ENCODE data around the gene CASZ1. TPM values are rescaled to one million over a fixed set of nuclear protein-coding genes. Genes with fewer than 3 reads are reported as not detected.

The CASZ1 gene
- total and polyA plus RNA-seq, 2 donors (not counting 3 experiments of a cell fraction or from before 2014, with no cell fraction given), result 1.5 to 5.2 TPM

- Histone ChIP-seq H3K9me1 (replicated peaks; ENCODE audit: control insufficient read depth, extremely low read depth, insufficient read depth, low read length) (no peaks in the 10 kb centered on the region), H3K79me2 (ENCODE audit: control insufficient read depth, insufficient read depth, low read length) (no peaks in the 10 kb centered on the region), H4K20me1 (replicated peaks; ENCODE audit: control insufficient read depth, extremely low read depth, insufficient read depth, low read length) (no peaks in the 10 kb centered on the region), H2AFZ (ENCODE audit: low read depth, low read length) (no peak overlapping the region), H3K27ac (ENCODE audit: insufficient read depth, low read depth, low read length) (no peak overlapping the region), H3K4me1 (ENCODE audit: control insufficient read depth, extremely low read depth, insufficient read depth, low read length) (no peaks in the 10 kb centered on the region), H3K27me3 (ENCODE audit: control insufficient read depth in 2 of 2, insufficient read depth in 2 of 2, low read length in 2 of 2) (no peaks in the 10 kb centered on the region), H3K4me2 (ENCODE audit: insufficient read depth, low read length) (no peak overlapping the region), H3K9ac (replicated peaks; ENCODE audit: extremely low read depth, insufficient read depth, low read length) (no peak overlapping the region), H3K9me3 (replicated peaks; ENCODE audit: control insufficient read depth, insufficient read depth, low read length) (no peaks in the 10 kb centered on the region), H3K36me3 (ENCODE audit: control insufficient read depth in 2 of 2, extremely low read depth in 1 of 2, insufficient read depth in 2 of 2, low read length in 2 of 2) (no peaks in the 10 kb centered on the region), H3K4me3 (replicated peaks in 1 of 3; ENCODE audit: insufficient read depth in 1 of 3, low read depth in 1 of 3, low read length in 3 of 3) (no peak overlapping the region)
- TF ChIP-seq POLR2A (IDR thresholded peaks at IDR 0.05; ENCODE audit: low read depth, low read length), result no peak
- FAIRE-seq, result no peak
- dilution Hi-C loops (cut with MboI; ENCODE audit: extremely low pct_ligation_motif_present, low sequenced_read_pairs) (no loop called here), intact Hi-C loops (cut with micrococcal nuclease) (no loop called here)
- ChIA-PET CTCF (no interaction called here), POLR2A (interaction anchor here (0.7 kb wide), 1 partner anchor 66 kb away, joined by 3 read pairs; no protein-coding TSS in a partner anchor)
- DNase-seq (ENCODE audit: low read depth, low spot score), result no peak
- BruUV-seq (replicated peaks), result no TSS peak
These were observed 23.1 kb downstream of the CASZ1 start for GRCh38 chr1:10773376-10773775.

- no peaks in the 10 kb centered on the region for H3K36me3 ChIP-seq (ENCODE audit: control insufficient read depth in 2 of 2, extremely low read depth in 1 of 2, insufficient read depth in 2 of 2, low read length in 2 of 2)
- H3K79me2 ChIP-seq (ENCODE audit: control insufficient read depth, insufficient read depth, low read length), result no peaks in the 10 kb centered on the region
- dilution Hi-C loops (cut with MboI; ENCODE audit: extremely low pct_ligation_motif_present, low sequenced_read_pairs) (no loop called here), intact Hi-C loops (cut with micrococcal nuclease) (no loop called here)
- no peak overlapping the region for H2AFZ ChIP-seq (ENCODE audit: low read depth, low read length)
- no peaks in the 10 kb centered on the region for H3K27me3 ChIP-seq (ENCODE audit: control insufficient read depth in 2 of 2, insufficient read depth in 2 of 2, low read length in 2 of 2)
- H3K4me3 ChIP-seq (replicated peaks in 1 of 3; ENCODE audit: insufficient read depth in 1 of 3, low read depth in 1 of 3, low read length in 3 of 3), result no peak overlapping the region
- ChIA-PET POLR2A (no interaction called here), CTCF (no interaction called here)
- H3K9ac ChIP-seq (replicated peaks; ENCODE audit: extremely low read depth, insufficient read depth, low read length), result no peak overlapping the region
- H3K4me1 ChIP-seq (ENCODE audit: control insufficient read depth, extremely low read depth, insufficient read depth, low read length), result no peaks in the 10 kb centered on the region
- H3K4me2 ChIP-seq (ENCODE audit: insufficient read depth, low read length), result no peak overlapping the region
- no peak for TF ChIP-seq MAX (IDR thresholded peaks at IDR 0.05; ENCODE audit: insufficient read depth, insufficient read length)
- no peak for TF ChIP-seq POLR2A (IDR thresholded peaks at IDR 0.05; ENCODE audit: low read depth, low read length)
- TF ChIP-seq EZH2 (IDR thresholded peaks at IDR 0.05; ENCODE audit: borderline replicate concordance, low read depth, low read length, severe bottlenecking), result no peak
- TF ChIP-seq FOS (IDR thresholded peaks at IDR 0.05; ENCODE audit: borderline replicate concordance, insufficient read depth, low read length), result no peak
- TF ChIP-seq POLR2AphosphoS5 (IDR thresholded peaks at IDR 0.05; ENCODE audit: insufficient read depth, low read depth, low read length), result no peak
- no peak for TF ChIP-seq CTCF (IDR thresholded peaks at IDR 0.05; ENCODE audit: extremely low read depth in 1 of 2, insufficient read depth in 1 of 2, low read depth in 1 of 2, low read length in 2 of 2)
- no peak for TF ChIP-seq JUN (IDR thresholded peaks at IDR 0.05; ENCODE audit: borderline replicate concordance, insufficient read depth, insufficient read length, low read depth)
- no peak for TF ChIP-seq MYC (IDR thresholded peaks at IDR 0.05; ENCODE audit: low read depth, low read length)
- TF ChIP-seq GATA2 (IDR thresholded peaks at IDR 0.05; ENCODE audit: insufficient read depth, insufficient read length, low read depth, low read length), result no peak
- H3K27ac ChIP-seq (ENCODE audit: insufficient read depth, low read depth, low read length), result no peak overlapping the region
- no peaks in the 10 kb centered on the region for H4K20me1 ChIP-seq (replicated peaks; ENCODE audit: control insufficient read depth, extremely low read depth, insufficient read depth, low read length)
- BruUV-seq (replicated peaks), result no TSS peak
- DNase-seq (ENCODE audit: low read depth, low spot score) (no peak), FAIRE-seq (no peak)
- no peaks in the 10 kb centered on the region for H3K9me3 ChIP-seq (replicated peaks; ENCODE audit: control insufficient read depth, insufficient read depth, low read length)
- no peaks in the 10 kb centered on the region for H3K9me1 ChIP-seq (replicated peaks; ENCODE audit: control insufficient read depth, extremely low read depth, insufficient read depth, low read length)
These were observed 23.7 kb downstream of the CASZ1 start for GRCh38 chr1:10772711-10773110.
